ENCODE measurements around the gene DNAJC16.
"Not testable (repeated sequence)": the region's sequence is repeated elsewhere in the genome, so short reads cannot be mapped to it uniquely, and the experiment has no call there.

GRCh38 chr1:15484443-15484842 lies 42.2 kb upstream of the DNAJC16 start:
- TF ChIP-seq, protein P1, sequence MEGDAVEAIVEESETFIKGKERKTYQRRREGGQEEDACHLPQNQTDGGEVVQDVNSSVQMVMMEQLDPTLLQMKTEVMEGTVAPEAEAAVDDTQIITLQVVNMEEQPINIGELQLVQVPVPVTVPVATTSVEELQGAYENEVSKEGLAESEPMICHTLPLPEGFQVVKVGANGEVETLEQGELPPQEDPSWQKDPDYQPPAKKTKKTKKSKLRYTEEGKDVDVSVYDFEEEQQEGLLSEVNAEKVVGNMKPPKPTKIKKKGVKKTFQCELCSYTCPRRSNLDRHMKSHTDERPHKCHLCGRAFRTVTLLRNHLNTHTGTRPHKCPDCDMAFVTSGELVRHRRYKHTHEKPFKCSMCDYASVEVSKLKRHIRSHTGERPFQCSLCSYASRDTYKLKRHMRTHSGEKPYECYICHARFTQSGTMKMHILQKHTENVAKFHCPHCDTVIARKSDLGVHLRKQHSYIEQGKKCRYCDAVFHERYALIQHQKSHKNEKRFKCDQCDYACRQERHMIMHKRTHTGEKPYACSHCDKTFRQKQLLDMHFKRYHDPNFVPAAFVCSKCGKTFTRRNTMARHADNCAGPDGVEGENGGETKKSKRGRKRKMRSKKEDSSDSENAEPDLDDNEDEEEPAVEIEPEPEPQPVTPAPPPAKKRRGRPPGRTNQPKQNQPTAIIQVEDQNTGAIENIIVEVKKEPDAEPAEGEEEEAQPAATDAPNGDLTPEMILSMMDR (IDR thresholded peaks at IDR 0.05; ENCODE audit: low read depth, low read length), result not testable (repeated sequence)
- not testable (repeated sequence) for TF ChIP-seq EZH2phosphoT487 (IDR thresholded peaks at IDR 0.05; ENCODE audit: low read depth)

Data from OCI-LY3 (cell line).